Duodenal mucosa (tissue), 2 donors: ENCODE measurements around the gene HBG1.

Experiments used
- H3K27ac ChIP-seq: one replicate; pipeline ENCODE4 v1.7.0; 2013; ENCODE audit warnings: low read depth, low read length
- H3K27me3 ChIP-seq, 2 donors: one replicate each; pipeline ENCODE4 v1.7.0; 2013; ENCODE audit warnings: low read length in 2 of 2, control low read depth in 1 of 2; ENCODE audit not compliant: insufficient read depth in 2 of 2, control insufficient read depth in 1 of 2
- H3K36me3 ChIP-seq, 2 donors: one replicate each; pipeline ENCODE4 v1.7.0; 2013; ENCODE audit warnings: low read length in 2 of 2, control low read depth in 1 of 2; ENCODE audit not compliant: insufficient read depth in 2 of 2, control insufficient read depth in 1 of 2
- H3K4me1 ChIP-seq, 2 donors: one replicate each; pipeline ENCODE4 v1.7.0; 2013; ENCODE audit warnings: low read length in 2 of 2, control low read depth in 1 of 2; ENCODE audit not compliant: insufficient read depth in 2 of 2, control insufficient read depth in 1 of 2
- H3K4me3 ChIP-seq, 2 donors: one replicate each; pipeline ENCODE4 v1.7.0; 2013; ENCODE audit warnings: low read length in 2 of 2, low read depth in 1 of 2
- H3K9ac ChIP-seq, 2 donors: one replicate each; pipeline ENCODE4 v1.7.0; 2013; ENCODE audit warnings: low read length in 2 of 2, low read depth in 1 of 2
- H3K9me3 ChIP-seq, 2 donors: one replicate each; pipeline ENCODE4 v1.7.0; 2013; ENCODE audit warnings: low read length in 2 of 2, control low read depth in 1 of 2; ENCODE audit not compliant: control insufficient read depth in 1 of 2

Gene HBG1

GRCh38 chr11:5247472-5248192, 2.0 kb downstream of the HBG1 start:
- Histone ChIP-seq H3K36me3 (no peaks in the 10 kb centered on the region), H3K9ac (no peak overlapping the region), H3K9me3 (no peaks in the 10 kb centered on the region), H3K4me3 (no peak overlapping the region), H3K4me1 (no peaks in the 10 kb centered on the region), H3K27me3 (no peaks in the 10 kb centered on the region), H3K27ac (no peak overlapping the region)

- no peak overlapping the region for H3K9ac ChIP-seq
- H3K4me3 ChIP-seq = no peak overlapping the region
- no peaks in the 10 kb centered on the region for H3K27me3 ChIP-seq
- no peaks in the 10 kb centered on the region for H3K9me3 ChIP-seq
- H3K4me1 ChIP-seq = no peaks in the 10 kb centered on the region
- H3K27ac ChIP-seq = no peak overlapping the region
- H3K36me3 ChIP-seq = no peaks in the 10 kb centered on the region
These were observed 2.7 kb downstream of the HBG1 start for GRCh38 chr11:5246772-5247471.

DNA sequence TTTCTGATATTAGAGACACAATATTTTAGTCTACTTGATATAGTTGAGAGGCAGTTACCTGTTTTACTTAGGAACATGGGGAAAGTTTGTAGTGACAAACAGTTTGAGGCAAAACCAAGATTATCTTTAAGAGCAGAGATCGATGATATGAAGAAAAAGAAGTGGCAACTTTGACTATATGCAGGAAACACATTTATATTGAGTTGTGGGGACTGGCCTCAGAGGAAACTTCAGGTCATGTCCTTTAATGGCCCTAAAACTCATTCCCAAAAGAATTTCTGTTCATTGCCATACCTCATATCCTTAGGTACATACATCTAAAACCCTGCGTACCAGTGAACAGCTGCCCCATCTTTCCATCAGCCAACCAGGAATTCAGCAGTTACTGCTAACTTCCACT, 4.5 kb downstream of the HBG1 start:
- no peak overlapping the region for H3K27ac ChIP-seq
- no peaks in the 10 kb centered on the region for H3K27me3 ChIP-seq
- H3K9ac ChIP-seq = no peak overlapping the region
- no peaks in the 10 kb centered on the region for H3K36me3 ChIP-seq
- H3K4me3 ChIP-seq = no peak overlapping the region
- no peaks in the 10 kb centered on the region for H3K4me1 ChIP-seq
- no peaks in the 10 kb centered on the region for H3K9me3 ChIP-seq

GRCh38 chr11:5243816-5244180, 5.9 kb downstream of the HBG1 start:
- H3K9me3 ChIP-seq = no peaks in the 10 kb centered on the region
- H3K4me3 ChIP-seq = no peak overlapping the region
- no peaks in the 10 kb centered on the region for H3K27me3 ChIP-seq
- H3K36me3 ChIP-seq = no peaks in the 10 kb centered on the region
- no peaks in the 10 kb centered on the region for H3K4me1 ChIP-seq
- H3K27ac ChIP-seq = no peak overlapping the region
- H3K9ac ChIP-seq = no peak overlapping the region

DNA sequence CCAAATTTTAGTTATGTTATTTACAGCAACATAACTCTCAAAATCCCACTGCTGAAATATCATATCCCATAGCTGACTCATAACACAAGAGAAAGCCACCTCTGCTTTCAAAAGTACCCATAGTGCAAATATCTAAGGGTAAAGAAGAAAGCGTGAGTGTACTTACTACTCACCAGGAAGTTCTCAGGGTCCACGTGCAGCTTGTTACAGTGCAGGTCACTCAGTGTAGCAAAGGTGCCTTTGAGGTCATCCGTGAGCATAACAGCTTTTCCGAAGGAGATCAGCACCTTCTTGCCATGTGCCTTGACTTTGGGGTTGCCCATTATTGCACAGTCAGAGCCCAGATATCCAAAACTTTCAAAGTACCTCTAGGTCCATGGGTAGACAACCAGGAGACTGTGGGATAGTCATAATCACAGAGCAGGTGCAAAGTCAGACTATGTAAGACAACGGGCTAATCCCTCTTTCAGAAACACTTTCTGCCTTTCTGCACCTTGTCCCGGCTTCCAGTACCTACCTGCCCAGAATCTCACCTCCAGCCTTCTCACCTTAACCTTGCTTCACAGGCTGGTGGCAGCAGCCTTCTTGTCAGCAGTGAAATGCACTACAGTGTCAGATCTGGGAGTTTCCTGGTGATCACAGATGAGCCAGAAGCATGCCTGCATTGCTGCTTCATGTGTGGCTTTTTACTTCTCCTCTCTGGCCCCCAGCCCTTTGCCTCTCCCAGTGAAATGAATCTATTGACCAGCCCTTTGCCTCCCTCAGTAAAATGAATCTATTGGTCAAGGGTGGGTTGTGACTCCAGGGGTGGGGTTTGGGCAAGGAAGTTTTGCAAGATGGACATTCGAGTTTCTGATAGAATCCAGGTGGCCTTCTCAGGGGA, 6.5 kb downstream of the HBG1 start:
- H3K4me3 ChIP-seq = no peak overlapping the region
- no peaks in the 10 kb centered on the region for H3K27me3 ChIP-seq
- H3K4me1 ChIP-seq = no peaks in the 10 kb centered on the region
- no peaks in the 10 kb centered on the region for H3K36me3 ChIP-seq
- no peak overlapping the region for H3K27ac ChIP-seq
- no peak overlapping the region for H3K9ac ChIP-seq
- no peaks in the 10 kb centered on the region for H3K9me3 ChIP-seq

- Histone ChIP-seq H3K27ac (no peak overlapping the region), H3K9ac (no peak overlapping the region), H3K27me3 (no peaks in the 10 kb centered on the region), H3K36me3 (no peaks in the 10 kb centered on the region), H3K9me3 (no peaks in the 10 kb centered on the region), H3K4me3 (no peak overlapping the region), H3K4me1 (no peaks in the 10 kb centered on the region)
These were observed 7.4 kb downstream of the HBG1 start for GRCh38 chr11:5242208-5242607.

- no peaks in the 10 kb centered on the region for H3K4me1 ChIP-seq
- H3K9ac ChIP-seq = no peak overlapping the region
- no peaks in the 10 kb centered on the region for H3K27me3 ChIP-seq
- H3K9me3 ChIP-seq = no peaks in the 10 kb centered on the region
- no peaks in the 10 kb centered on the region for H3K36me3 ChIP-seq
- H3K4me3 ChIP-seq = no peak overlapping the region
- H3K27ac ChIP-seq = no peak overlapping the region
These were observed 8.2 kb downstream of the HBG1 start for GRCh38 chr11:5241458-5241857.

GRCh38 chr11:5240458-5240857, 9.2 kb downstream of the HBG1 start:
- H3K9ac ChIP-seq = no peak overlapping the region
- no peaks in the 10 kb centered on the region for H3K36me3 ChIP-seq
- no peaks in the 10 kb centered on the region for H3K27me3 ChIP-seq
- H3K27ac ChIP-seq = no peak overlapping the region
- H3K9me3 ChIP-seq = no peaks in the 10 kb centered on the region
- H3K4me3 ChIP-seq = no peak overlapping the region
- H3K4me1 ChIP-seq = no peaks in the 10 kb centered on the region

GRCh38 chr11:5240056-5240455, 9.6 kb downstream of the HBG1 start:
- Histone ChIP-seq H3K27me3 (no peaks in the 10 kb centered on the region), H3K27ac (no peak overlapping the region), H3K4me3 (no peak overlapping the region), H3K9ac (no peak overlapping the region), H3K9me3 (no peaks in the 10 kb centered on the region), H3K36me3 (no peaks in the 10 kb centered on the region), H3K4me1 (no peaks in the 10 kb centered on the region)

- Histone ChIP-seq H3K9ac (no peak overlapping the region), H3K9me3 (no peaks in the 10 kb centered on the region), H3K27me3 (no peaks in the 10 kb centered on the region), H3K4me3 (no peak overlapping the region), H3K27ac (no peak overlapping the region), H3K36me3 (no peaks in the 10 kb centered on the region), H3K4me1 (no peaks in the 10 kb centered on the region)
These were observed 10.6 kb downstream of the HBG1 start for GRCh38 chr11:5239046-5239445.
